ENCODE data around the gene NARF.

NARF gene

DNA sequence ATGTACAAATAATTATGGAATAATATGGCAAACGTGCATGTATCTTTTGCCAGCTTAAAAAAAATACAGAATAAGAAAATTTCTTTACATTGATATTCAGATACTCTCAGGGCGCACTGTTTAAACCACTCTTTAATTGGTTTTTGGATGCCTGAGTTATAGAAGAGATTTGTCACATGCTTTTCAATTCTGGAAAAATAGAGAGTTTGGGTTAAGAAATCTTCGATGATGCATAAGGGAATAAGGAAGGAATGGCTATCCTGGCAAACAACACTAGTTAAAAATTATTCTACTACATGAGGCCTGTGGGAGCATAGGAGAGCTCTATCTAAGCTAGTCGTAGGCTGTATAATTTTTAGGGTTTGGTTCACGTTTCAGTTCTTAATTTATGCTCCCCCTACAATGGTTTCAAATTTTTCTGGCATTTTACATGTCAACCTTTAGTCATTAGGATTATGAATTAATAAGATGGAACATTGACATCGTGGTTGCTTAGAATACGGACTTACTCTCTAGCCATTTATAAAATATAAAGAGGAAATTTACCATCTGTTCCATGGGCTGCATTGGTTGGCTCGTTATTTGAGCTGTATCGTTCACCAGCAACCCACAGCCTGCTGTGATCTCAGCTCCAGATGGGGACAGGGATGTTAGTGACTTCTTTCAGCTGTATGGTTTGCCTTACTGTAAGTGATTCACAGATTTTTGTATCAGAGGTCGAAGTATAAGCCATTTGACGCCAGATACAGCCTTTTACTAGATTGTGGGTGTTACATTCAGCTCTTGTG, 15.9 kb downstream of the NARF start:
- no peak for DNase-seq (ENCODE audit: low spot score)

DNA sequence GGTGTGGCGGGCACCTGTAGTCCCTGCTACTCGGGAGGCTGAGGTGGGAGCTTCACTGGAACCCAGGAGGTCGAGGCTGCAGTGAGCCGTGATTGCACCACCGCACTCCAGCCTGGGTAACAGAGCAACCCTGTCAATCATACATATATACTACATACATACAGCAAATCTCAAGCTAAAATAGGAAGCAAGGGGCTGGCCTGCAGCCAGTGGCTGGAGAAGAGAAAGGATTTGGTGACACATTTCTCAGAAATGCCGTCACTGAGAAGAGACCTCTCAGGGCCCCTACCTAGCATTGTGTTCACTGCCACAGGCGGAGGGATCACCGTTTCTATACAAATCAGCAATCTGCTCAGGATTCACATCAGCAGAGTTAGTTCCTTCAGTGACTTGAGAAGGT, 16.9 kb downstream of the NARF start:
- DNase-seq (ENCODE audit: low spot score) = no peak

- no peak for DNase-seq (ENCODE audit: low spot score)
Measured at GRCh38 chr17:82477934-82478333, 19.4 kb downstream of the NARF start.

GRCh38 chr17:82479602-82480001, 21.1 kb downstream of the NARF start:
- DNase-seq (ENCODE audit: low spot score) = no peak

DNA sequence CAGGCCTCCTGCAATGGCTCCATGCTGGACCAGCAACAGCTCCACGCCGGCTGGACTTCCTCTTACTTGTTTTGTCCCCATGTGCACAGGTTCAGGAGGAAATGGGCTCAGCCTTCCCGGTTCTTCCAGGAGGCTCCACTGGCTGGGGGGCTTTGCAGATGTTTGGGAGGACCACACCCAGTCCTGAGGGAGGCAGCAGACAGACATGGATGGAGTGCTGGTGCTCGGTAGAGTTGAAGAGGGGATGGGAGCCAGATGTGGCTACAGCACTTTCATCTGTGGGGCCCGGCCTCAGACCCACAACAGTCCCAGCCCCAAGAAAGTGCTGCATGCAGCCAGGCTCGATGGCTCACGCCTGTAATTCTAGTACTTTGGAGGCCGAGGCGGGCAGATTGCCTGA, 21.8 kb downstream of the NARF start:
- no peak for DNase-seq (ENCODE audit: low spot score)

- DNase-seq (ENCODE audit: low spot score) = no peak
Measured at GRCh38 chr17:82483204-82483660, 24.7 kb downstream of the NARF start.

DNA sequence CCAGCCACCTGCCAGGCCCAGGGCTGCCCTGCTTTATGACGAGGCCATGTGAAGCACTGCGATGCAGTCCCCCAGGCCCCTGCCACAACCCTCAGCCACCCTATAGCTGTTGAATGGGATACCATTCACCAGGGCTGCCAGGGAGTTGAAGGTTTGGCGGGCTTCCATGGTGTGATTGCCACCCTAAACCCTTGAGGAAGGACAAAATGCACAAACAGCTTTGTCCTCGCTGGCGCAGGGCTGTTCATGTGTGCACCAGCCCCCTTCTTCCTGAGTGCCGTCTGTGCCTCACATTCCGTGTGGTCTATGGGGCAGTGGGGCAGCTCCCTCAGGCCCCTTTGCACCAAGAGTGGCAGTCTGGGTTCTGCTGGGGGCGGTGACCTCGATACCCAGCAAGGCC, 25.3 kb downstream of the NARF start:
- DNase-seq (ENCODE audit: low spot score) = no peak

- DNase-seq (ENCODE audit: low spot score) = no peak
Measured at GRCh38 chr17:82486231-82487094, 27.9 kb downstream of the NARF start.

GRCh38 chr17:82487910-82488309, 29.4 kb downstream of the NARF start:
- DNase-seq (ENCODE audit: low spot score) = no peak

GRCh38 chr17:82489117-82489516, 30.6 kb downstream of the NARF start:
- DNase-seq (ENCODE audit: low spot score) = peak; percentile 82

DNA sequence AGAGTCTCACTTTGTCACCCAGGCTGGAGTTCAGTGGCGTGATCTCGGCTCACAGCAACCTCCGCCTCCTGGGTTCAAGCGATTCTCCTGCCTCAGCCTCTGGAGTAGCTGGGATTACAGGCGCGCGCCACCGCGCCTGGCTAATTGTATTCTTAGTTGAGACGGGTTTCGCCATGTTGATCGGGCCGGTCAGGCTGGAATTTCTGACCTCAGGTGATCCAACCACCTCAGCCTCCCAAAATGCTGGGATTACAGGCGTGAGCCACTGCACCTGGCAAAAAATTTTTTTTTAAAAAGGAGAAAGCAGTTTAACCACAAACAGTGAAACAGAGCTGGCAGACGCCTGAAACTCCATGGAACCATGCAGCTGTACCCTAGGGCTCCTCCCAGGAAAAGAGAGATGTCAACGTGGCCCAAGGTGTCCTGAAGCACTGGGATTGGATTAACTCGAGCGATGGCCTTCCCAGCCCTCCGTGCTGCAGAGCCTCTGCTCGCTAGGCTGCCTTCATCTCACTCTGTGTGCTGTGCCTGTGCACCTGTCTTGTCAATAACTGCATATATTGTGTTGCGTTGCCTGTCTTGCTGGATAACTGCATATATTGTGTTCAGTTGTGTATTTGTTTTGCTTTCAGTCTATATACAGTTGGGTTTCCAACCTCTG, 31.4 kb downstream of the NARF start:
- DNase-seq (ENCODE audit: low spot score) = no peak

DNA sequence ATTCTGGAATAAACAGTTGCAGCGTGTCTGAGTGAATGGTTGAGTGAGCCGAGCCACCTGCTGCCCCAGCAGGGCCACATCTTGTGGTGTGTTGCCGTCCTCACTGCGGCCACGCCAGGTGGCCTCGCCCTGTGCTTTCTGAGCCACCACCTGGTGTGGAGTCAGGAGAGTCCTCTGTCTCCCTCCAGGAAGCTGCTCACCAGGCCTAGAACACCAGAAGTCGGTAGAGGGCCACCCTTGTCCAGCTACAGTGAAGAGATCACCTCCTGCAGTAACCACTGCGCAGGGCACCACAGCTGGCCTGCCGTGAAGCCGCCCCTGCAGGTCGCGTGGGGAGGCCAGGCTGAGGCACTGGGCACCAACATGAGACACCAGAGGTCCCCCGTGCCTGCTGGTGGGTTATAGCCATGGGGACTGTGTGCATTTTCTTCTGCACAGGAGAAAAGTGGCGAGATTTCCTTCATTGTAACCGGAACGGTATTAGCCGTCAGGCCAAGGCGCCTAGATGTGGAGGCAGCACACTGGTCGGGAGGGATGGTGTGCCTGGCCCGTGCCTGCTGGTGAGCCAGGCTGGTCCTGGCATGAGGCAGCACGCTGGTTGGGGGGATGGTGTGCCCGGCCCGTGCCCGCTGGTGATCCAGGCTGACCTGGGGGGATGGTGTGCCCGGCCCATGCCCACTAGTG, 32.1 kb downstream of the NARF start:
- no peak for DNase-seq (ENCODE audit: low spot score)

DNA sequence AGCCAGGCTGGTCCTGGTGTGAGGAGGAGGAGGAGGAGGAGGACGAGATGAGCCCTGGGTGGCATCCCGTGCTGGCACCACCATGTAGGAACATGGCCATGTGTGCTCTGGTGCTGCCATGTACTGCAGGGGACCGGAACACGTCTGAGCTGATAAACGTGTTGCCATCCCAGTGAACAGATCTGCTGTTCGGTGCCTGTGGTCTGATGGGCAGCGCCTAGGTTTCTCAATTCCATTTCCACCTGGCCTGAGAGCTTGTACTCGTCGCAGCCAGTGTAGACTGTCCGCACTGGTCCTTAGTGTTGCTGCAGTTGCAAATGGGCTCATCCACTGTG, 32.6 kb downstream of the NARF start:
- no peak for DNase-seq (ENCODE audit: low spot score)

DNA sequence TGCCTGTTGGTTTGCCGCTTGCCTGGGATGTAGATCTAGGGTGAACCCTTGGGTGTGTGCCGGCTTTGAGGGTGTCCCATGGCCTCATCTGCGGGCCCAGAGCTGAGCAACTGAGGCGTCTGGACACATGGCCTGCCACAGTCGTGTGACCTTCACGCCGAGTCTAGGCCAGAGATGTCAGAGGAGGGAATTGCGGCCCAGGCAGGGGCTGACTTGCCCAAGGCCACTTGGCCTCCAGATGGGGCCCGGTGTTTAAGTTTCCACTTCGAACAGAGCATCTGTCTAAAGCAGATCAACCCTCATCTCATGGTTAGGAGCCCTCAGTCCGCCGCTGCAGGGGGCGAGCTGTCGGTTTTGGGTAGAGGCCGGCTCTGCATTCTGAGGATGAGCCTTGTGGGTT, 33.0 kb downstream of the NARF start:
- no peak for DNase-seq (ENCODE audit: low spot score)

- DNase-seq (ENCODE audit: low spot score) = peak; percentile 85
Measured at GRCh38 chr17:82492643-82493225, 34.2 kb downstream of the NARF start.

DNA sequence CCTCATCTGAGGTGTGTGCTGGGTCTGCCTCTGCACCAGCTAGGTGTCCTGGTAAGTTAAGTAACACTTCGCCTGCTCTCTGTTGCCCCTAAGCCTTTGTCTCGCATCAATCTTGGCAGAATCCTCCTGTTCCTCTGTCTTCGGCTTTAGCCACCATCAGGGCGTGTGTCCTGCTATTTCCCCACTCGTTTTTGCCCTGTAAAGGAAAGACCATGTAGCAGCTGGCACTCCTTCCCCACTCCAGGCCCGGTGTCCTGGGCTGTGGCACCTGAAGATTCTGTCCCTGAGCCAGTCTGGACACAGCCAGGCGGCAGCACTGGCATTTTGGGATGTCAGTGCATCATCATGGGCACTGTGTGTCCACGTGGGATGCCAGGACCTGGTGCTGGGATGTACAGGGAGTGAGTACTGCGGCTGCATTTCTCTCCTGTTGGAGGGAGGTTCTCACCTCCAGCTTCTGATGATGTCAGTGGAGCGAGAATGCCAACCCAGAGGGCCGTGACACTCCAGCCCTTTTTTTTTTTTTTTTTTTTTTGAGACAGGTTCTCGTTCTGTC, 34.8 kb downstream of the NARF start:
- DNase-seq (ENCODE audit: low spot score) = no peak

GRCh38 chr17:82494236-82495055, 35.9 kb downstream of the NARF start:
- DNase-seq (ENCODE audit: low spot score) = peak; percentile 91

DNA sequence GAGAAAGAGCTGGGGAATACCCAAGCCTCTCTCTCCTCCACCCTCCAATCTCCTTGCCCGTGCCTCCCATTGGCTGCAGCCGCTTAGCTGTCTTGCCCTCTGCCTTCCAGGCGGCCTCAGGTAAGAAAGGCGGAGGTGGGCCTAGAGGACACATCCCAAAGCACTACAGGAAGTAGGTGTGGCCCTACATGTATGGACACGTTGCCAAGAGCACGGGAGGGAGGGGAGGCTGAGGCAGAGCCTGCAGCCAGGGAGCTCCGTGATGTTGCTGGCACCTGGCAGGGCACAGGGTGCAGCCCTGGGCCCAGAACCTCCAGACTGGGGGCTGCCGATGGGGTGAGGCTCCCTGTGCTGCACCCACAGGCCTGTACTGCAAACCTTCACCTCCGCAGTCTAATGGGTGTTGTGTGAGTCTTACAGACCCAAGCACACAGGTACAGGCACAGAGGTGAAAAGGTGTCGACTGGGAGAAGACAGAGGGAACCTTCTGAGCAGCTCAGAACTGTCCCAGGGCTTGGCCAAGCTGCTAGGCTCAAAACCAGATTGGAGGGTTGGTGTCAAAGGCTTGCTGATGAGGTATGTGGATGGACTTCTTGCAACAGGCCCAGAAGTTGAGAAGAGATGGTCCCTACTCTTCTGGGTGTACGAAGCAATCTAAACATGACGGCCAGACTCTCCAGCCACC, 37.4 kb downstream of the NARF start:
- no peak for DNase-seq (ENCODE audit: low spot score)

DNA sequence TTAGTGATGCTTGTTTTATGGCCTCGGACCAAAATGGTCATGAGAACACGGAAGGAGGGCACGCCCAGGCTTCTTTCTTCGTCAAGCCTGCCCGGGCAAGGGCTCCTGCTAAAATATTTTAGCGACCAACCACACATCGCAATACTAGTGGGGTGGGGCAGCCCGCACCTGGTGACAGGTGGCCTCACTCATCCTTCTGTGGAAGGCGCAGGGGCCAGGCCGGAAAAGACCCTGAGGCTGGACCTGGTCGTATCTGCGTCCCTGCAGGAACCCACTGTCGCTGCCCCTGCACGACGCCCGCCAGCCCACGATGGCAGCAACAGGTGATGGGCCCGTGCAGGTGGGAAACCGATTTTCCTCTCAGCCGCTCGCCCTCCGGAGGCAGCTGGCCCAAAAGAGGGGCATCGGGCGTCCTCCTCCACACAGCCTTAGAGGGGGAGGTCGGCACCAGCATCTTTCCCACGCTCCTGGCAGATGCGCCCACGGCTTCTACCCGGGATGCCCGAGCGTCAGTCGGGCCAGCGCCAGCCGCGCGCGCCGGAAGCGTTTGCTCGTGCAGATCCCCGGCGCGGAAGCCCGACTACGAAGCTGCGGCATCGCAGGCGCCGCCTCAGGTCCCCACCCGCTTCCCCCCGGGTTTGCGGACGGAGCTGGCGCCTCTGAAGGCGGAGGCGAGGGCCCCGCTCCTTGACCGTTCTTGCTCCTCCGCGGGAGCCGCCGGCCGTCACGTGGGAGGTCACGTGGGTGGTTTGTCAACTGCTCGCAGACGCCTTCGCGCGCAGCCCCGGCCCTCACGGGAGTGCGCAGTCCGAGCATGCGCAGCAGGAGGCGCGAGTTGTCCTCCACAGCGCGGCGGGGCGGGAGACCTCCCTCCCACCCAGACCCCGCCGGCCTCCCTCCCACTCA, 38.2 kb downstream of the NARF start:
- DNase-seq (ENCODE audit: low spot score) = peak; percentile 96
